Mucosa of rectum (tissue), 2 donors: Measurements from ENCODE around the gene MRNIP.

ENCODE experiments used
- H3K27ac ChIP-seq, 2 donors: one replicate each; pipeline ENCODE4 v1.7.0; 2013; ENCODE audit warnings: inconsistent platforms in 2 of 2, low read depth in 2 of 2, low read length in 2 of 2
- H3K27me3 ChIP-seq, 2 donors: one replicate each; pipeline ENCODE4 v1.7.0; 2013; ENCODE audit warnings: low read length in 2 of 2; ENCODE audit not compliant: control insufficient read depth in 2 of 2, insufficient read depth in 2 of 2
- H3K36me3 ChIP-seq, 2 donors: one replicate each; pipeline ENCODE4 v1.7.0; 2013; ENCODE audit warnings: low read length in 2 of 2; ENCODE audit not compliant: control insufficient read depth in 2 of 2, insufficient read depth in 2 of 2
- H3K4me1 ChIP-seq, 2 donors: one replicate each; pipeline ENCODE4 v1.7.0; 2013; ENCODE audit warnings: low read length in 2 of 2, mild to moderate bottlenecking in 1 of 2; ENCODE audit not compliant: control insufficient read depth in 2 of 2, insufficient read depth in 2 of 2
- H3K4me3 ChIP-seq, 2 donors: one replicate each; pipeline ENCODE4 v1.7.0; 2013; ENCODE audit warnings: low read length in 2 of 2
- H3K9ac ChIP-seq, 2 donors: one replicate each; pipeline ENCODE4 v1.7.0; 2013; ENCODE audit warnings: low read length in 2 of 2, low read depth in 1 of 2, mild to moderate bottlenecking in 1 of 2
- H3K9me3 ChIP-seq, 2 donors: one replicate each; pipeline ENCODE4 v1.7.0; 2013; ENCODE audit warnings: low read length in 2 of 2; ENCODE audit not compliant: control insufficient read depth in 2 of 2
- donor health status: healthy.
- donor health status: Normal muscosa, but diverticular disease.

Gene MRNIP

GRCh38 chr5:179823937-179824744 lies 34.5 kb downstream of the MRNIP start:
- Histone ChIP-seq H3K9ac (no peak overlapping the region), H3K4me3 (no peak overlapping the region)

GRCh38 chr5:179822444-179822990 lies 36.1 kb downstream of the MRNIP start:
- Histone ChIP-seq H3K36me3 (peaks cover 31 to 47% of the 10 kb centered on the region in 2 donors), H3K9ac (peak overlapping the region; percentile 14 to 95), H3K4me1 (peaks cover 73 to 78% of the 10 kb centered on the region in 2 donors), H3K9me3 (no peaks in the 10 kb centered on the region), H3K27me3 (no peaks in the 10 kb centered on the region), H3K27ac (no peak overlapping the region), H3K4me3 (peak overlapping the region; percentile 87 to 91)

More at GRCh38 chr5:179823937-179824744, 34.5 kb downstream of the MRNIP start:
- Histone ChIP-seq H3K27me3 (no peaks in the 10 kb centered on the region), H3K4me1 (peaks cover 68 to 75% of the 10 kb centered on the region in 2 donors), H3K9me3 (no peaks in the 10 kb centered on the region), H3K36me3 (peaks cover 40 to 60% of the 10 kb centered on the region in 2 donors), H3K27ac (no peak overlapping the region)

DNA sequence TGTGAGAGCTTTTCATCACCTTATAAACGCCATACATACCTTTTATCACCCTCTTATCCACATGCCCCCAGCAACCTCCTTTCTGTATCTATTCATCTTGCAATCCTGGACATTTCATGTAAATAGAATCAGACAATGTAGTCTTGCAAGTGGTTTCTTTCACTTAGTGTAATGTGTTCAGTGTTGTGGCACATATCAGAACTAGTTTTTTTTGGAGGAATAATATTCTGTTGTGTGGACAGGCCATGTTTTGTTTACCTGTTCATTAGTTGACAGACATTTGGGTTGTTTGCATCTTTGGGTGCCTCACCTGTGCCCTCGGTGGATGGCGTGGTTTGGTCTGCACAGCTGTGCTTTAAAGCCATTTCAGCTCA lies 36.6 kb downstream of the MRNIP start:
- Histone ChIP-seq H3K9ac (peak overlapping the region; percentile 95 to 98), H3K4me1 (peaks cover 71 to 74% of the 10 kb centered on the region in 2 donors), H3K27me3 (no peaks in the 10 kb centered on the region), H3K4me3 (peak overlapping the region; percentile 87 to 91), H3K9me3 (no peaks in the 10 kb centered on the region), H3K27ac (peak overlapping the region; percentile 98 to 99), H3K36me3 (peaks cover 31 to 46% of the 10 kb centered on the region in 2 donors)

DNA sequence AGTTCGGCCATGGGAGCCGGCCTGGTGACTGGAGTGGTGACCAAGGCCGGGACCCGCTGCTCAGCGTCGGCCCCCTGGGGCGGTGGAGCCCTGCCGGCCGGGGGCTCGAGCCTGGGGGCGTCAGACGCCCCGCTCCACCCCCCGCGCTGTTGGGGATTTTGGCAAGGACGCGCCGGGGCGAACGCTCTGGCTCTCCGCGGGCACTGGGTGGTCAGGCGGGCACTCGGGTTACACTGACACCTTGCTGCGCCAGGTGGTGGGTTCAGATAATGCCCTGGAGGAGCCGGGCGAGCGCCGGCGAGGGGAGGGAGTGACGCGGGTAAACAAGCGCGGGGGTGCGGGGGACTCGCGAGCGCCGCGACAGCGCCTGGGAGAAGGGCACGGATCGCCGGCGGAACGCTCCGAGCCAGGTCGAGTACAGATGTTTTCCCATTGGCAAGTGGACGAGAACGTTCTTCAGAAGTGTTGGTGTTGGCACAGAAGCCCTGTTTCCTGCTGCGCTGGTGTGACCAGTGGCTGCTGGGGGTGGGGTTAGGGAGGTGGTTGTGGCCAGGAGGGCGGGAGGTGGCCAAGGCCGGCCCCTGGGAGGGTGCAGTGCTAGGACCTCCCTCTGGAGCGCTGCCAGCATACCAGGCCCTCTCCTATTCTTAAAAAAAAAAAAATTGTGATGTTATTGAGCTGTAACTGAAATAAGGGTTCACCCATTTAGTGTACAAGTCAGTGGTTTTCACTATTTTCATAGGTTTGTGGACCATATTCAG lies 37.1 kb downstream of the MRNIP start:
- Histone ChIP-seq H3K36me3 (peaks cover 31 to 41% of the 10 kb centered on the region in 2 donors), H3K9me3 (no peaks in the 10 kb centered on the region), H3K27me3 (no peaks in the 10 kb centered on the region), H3K27ac (peak overlapping the region; percentile 98 to 99), H3K4me3 (peak overlapping the region; percentile 87 to 91), H3K9ac (peak overlapping the region; percentile 95 to 98), H3K4me1 (peaks cover 66 to 68% of the 10 kb centered on the region in 2 donors)

DNA sequence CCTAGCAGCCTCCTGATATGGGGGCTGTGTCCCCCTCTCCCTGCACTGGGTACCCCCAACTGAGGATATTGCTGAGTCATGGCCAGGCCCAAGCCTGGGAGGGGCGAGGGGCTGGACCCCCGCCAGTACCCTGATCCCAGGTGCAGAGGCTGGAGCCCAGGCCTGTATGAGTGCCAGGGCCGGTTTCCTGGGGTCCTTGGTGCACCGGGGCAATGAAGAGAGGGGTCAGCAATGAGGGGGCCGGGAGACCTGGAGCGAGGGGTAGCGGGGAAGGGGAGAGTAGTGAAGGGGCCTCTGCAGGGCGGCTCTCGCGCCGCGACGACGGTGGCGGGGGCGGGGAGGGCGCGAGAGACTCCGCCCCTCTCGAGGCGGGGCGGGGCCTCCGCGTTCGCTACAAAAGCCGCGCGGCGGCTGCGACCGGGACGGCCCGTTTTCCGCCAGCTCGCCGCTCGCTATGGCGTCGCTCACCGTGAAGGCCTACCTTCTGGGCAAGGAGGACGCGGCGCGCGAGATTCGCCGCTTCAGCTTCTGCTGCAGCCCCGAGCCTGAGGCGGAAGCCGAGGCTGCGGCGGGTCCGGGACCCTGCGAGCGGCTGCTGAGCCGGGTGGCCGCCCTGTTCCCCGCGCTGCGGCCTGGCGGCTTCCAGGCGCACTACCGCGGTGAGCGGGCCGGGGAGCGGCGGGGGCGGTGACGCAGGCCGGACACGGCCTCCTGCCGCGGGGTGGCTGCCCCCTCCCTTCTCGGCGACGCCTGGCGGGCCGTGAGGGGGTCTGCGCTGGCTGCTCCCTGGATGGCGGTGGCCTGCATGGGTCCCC lies 37.9 kb downstream of the MRNIP start, which contains the start of gene SQSTM1:
TSS of gene SQSTM1 (plus strand) at position 423 of the 815 bp plus-strand sequence. CDS start at position 455, 32 bp downstream.
- Histone ChIP-seq H3K27ac (peak within 1 kb of the TSS; percentile 98 to 99), H3K4me1 (peaks cover 61 to 62% of the 10 kb centered on the region in 2 donors), H3K9ac (peak within 1 kb of the TSS; percentile 95 to 98), H3K27me3 (no peaks in the 10 kb centered on the region), H3K36me3 (peaks cover 28 to 34% of the 10 kb centered on the region in 2 donors), H3K9me3 (no peaks in the 10 kb centered on the region), H3K4me3 (peak within 1 kb of the TSS; percentile 87 to 91)

- Histone ChIP-seq H3K36me3 (peaks cover 22 to 28% of the 10 kb centered on the region in 2 donors), H3K27me3 (no peaks in the 10 kb centered on the region), H3K4me3 (peak overlapping the region; percentile 75 to 87), H3K4me1 (peaks cover 55 to 57% of the 10 kb centered on the region in 2 donors), H3K27ac (peak overlapping the region; percentile 98 to 99), H3K9me3 (no peaks in the 10 kb centered on the region), H3K9ac (peak overlapping the region; percentile 74 to 98)
Measured at GRCh38 chr5:179820127-179820482, 38.5 kb downstream of the MRNIP start.

GRCh38 chr5:179819296-179820126 lies 39.1 kb downstream of the MRNIP start:
- H3K36me3 ChIP-seq, result peaks cover 16 to 23% of the 10 kb centered on the region in 2 donors
- peaks cover 49 to 51% of the 10 kb centered on the region in 2 donors for H3K4me1 ChIP-seq
- peak overlapping the region; percentile 75 to 87 for H3K4me3 ChIP-seq
- H3K27me3 ChIP-seq, result no peaks in the 10 kb centered on the region
- H3K9me3 ChIP-seq, result no peaks in the 10 kb centered on the region
- peak overlapping the region; percentile 74 to 98 for H3K9ac ChIP-seq
- peak overlapping the region; percentile 98 to 99 for H3K27ac ChIP-seq

DNA sequence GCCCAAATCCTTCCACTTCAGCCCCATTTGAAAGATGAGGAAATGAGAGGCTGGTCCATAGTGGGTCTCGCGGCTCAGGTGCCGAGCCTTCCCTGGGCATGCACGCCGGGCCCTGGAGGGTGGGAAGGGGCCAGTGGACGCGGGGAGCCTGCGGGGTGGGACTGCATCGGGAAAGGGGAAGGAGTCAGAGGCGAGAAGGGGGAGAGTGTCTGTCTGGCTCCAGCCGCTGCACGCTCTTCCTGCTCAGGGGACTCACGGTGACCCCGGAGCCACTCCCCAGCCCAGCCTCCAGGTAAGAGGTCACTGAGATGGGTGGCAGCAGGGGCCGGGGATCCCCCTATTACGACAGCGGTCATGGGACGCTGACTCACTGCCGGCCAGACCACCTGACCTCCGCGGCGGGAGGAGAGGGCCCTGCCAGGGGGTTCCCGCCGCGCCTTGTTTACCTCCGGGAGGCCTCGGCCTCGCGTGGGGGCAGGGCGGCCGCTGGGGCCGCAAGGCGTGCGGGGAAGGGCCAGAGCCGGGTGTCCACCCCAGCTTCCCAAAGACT lies 39.8 kb downstream of the MRNIP start:
- H3K9ac ChIP-seq, result peak overlapping the region; percentile 70 to 98
- H3K4me1 ChIP-seq, result peaks cover 42 to 44% of the 10 kb centered on the region in 2 donors
- H3K27me3 ChIP-seq, result no peaks in the 10 kb centered on the region
- peaks cover 10 to 16% of the 10 kb centered on the region in 2 donors for H3K36me3 ChIP-seq
- H3K9me3 ChIP-seq, result no peaks in the 10 kb centered on the region
- H3K27ac ChIP-seq, result peak overlapping the region; percentile 98 to 99
- peak overlapping the region; percentile 67 to 87 for H3K4me3 ChIP-seq
